HCT116 (cell line): ENCODE measurements around the gene FN3K.

ENCODE experiments used
- CEBPB ChIP-seq: IDR thresholded peaks from 2 replicates; pipeline ENCODE4 v1.6.1; 2012; ENCODE audit warnings: low read depth
- POLR2A ChIP-seq: IDR thresholded peaks from 2 replicates; pipeline ENCODE4 v1.7.0; 2011; ENCODE audit warnings: borderline replicate concordance; ENCODE audit not compliant: insufficient read depth, insufficient read length; ENCODE audit errors: extremely low read depth
- POLR2AphosphoS5 ChIP-seq: IDR thresholded peaks from 2 replicates; pipeline ENCODE4 v1.6.1; 2011; ENCODE audit warnings: mild to moderate bottlenecking, low read depth, low read length, moderate library complexity
- TF ChIP-seq, protein P1 (sequence below), 3 experiments: fragments of 200-600 bp in 1 of 3; sonication (generic) in 1 of 3; IDR thresholded peaks in 2 of 3; conservative IDR thresholded peaks in 1 of 3; 2 replicates each; pipeline ENCODE4 v1.5.1; 2012 to 2017; ENCODE audit warnings: low read depth in 2 of 3, low read length in 2 of 3, antibody characterized with exemption in 1 of 3, borderline replicate concordance in 1 of 3, control low read depth in 1 of 3, mild to moderate bottlenecking in 1 of 3, mixed read lengths in 1 of 3, mixed run types in 1 of 3, moderate library complexity in 1 of 3; ENCODE audit not compliant: insufficient read depth in 1 of 3
- TF ChIP-seq, protein P2 (sequence below): IDR thresholded peaks from 2 replicates; pipeline ENCODE4 v1.6.1; 2012; ENCODE audit warnings: low read depth

DNA sequence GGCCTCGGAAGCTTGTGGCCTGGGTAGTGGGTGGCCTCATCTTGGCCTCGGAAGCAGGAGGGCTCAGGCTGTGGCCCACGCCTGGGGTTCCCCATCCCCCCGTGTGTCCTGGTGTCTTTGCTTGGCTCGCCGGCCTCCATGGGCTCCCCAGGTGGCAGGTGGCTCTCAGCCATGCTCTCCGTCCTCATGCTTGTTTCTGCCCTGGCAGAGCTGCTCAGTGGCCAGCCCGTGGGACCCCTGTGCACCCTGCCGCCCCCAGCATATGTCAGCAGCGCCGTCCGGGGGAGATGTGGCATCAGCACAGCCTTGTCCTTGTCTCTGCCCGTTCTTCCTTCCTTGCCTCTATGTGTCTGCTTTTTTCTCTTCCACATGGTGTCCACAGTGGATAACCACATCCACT is 55.0 kb downstream of the FN3K start:
- TF ChIP-seq, protein P1, sequence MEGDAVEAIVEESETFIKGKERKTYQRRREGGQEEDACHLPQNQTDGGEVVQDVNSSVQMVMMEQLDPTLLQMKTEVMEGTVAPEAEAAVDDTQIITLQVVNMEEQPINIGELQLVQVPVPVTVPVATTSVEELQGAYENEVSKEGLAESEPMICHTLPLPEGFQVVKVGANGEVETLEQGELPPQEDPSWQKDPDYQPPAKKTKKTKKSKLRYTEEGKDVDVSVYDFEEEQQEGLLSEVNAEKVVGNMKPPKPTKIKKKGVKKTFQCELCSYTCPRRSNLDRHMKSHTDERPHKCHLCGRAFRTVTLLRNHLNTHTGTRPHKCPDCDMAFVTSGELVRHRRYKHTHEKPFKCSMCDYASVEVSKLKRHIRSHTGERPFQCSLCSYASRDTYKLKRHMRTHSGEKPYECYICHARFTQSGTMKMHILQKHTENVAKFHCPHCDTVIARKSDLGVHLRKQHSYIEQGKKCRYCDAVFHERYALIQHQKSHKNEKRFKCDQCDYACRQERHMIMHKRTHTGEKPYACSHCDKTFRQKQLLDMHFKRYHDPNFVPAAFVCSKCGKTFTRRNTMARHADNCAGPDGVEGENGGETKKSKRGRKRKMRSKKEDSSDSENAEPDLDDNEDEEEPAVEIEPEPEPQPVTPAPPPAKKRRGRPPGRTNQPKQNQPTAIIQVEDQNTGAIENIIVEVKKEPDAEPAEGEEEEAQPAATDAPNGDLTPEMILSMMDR (IDR thresholded peaks at IDR 0.05 in 2 of 3, conservative IDR thresholded peaks at IDR 0.05 in 1 of 3; ENCODE audit: borderline replicate concordance in 1 of 3, insufficient read depth in 1 of 3, low read depth in 2 of 3, low read length in 2 of 3) = no peak
- TF ChIP-seq POLR2A (no peak), CEBPB (no peak), POLR2AphosphoS5 (no peak)
- TF ChIP-seq, protein P2, sequence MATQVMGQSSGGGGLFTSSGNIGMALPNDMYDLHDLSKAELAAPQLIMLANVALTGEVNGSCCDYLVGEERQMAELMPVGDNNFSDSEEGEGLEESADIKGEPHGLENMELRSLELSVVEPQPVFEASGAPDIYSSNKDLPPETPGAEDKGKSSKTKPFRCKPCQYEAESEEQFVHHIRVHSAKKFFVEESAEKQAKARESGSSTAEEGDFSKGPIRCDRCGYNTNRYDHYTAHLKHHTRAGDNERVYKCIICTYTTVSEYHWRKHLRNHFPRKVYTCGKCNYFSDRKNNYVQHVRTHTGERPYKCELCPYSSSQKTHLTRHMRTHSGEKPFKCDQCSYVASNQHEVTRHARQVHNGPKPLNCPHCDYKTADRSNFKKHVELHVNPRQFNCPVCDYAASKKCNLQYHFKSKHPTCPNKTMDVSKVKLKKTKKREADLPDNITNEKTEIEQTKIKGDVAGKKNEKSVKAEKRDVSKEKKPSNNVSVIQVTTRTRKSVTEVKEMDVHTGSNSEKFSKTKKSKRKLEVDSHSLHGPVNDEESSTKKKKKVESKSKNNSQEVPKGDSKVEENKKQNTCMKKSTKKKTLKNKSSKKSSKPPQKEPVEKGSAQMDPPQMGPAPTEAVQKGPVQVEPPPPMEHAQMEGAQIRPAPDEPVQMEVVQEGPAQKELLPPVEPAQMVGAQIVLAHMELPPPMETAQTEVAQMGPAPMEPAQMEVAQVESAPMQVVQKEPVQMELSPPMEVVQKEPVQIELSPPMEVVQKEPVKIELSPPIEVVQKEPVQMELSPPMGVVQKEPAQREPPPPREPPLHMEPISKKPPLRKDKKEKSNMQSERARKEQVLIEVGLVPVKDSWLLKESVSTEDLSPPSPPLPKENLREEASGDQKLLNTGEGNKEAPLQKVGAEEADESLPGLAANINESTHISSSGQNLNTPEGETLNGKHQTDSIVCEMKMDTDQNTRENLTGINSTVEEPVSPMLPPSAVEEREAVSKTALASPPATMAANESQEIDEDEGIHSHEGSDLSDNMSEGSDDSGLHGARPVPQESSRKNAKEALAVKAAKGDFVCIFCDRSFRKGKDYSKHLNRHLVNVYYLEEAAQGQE = no peak
